GM12892 (cell line): ENCODE results near the gene CFAP65.

ENCODE experiments used
- POLR2A ChIP-seq: IDR thresholded peaks from 2 replicates; pipeline ENCODE4 v1.6.1; 2011; ENCODE audit warnings: low read depth, low read length, control low read depth
- POLR2AphosphoS5 ChIP-seq: IDR thresholded peaks from 2 replicates; pipeline ENCODE4 v1.6.1; 2011; ENCODE audit warnings: low read depth, low read length, control low read depth

DNA sequence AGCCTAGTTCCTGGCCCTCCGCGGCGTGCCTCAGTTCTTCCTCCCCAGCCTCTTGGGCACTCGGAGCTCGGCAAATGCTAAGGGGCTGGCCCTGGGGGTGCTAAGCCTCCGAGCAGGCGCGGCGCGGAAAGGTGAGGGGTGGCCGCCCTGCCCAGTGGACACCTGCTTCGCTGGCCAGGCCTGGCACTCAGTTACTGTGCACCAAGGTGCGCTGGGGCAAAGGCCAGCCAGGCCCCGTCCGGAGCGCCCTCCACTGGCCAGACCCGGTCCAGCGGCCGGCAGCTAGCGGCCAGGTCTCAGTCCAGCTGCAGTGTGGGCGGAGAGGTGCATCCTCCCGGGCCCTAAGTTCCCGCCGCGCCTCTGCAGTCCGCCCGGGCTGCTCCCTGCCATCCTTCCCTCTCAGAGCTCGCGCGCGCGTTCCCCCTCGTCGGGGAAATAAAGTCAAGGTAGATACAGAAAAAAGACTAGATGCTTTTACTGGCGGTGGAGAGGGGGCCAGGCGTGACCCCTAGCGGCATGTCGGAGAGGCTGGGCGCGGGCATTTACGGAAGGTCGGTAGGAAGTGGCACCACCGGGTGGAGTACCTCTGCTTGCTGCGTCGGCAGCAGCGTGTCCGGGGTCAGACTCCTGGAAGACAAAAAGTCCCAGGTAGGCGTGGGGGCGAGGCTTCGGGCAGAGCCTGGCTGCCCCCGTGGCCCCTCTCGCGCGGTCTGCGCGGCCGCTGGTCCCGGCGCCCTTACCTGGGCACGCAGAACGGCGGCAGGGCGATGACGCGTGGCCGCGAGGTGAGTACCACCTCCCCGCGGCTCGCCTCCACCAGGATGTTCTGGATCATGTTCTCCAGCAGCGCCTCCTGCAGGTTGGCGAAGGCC lies 38.7 kb downstream of the CFAP65 start:
- no peak for TF ChIP-seq POLR2AphosphoS5
- no peak for TF ChIP-seq POLR2A
